BJ (cell line): ENCODE results near the gene SIK2. TPM values are rescaled to one million over a fixed set of nuclear protein-coding genes. Genes with fewer than 3 reads are reported as not detected.

Experiments
- CTCF ChIA-PET: fragments of 350-600 bp; formaldehyde crosslinking; extraction: SDS; loops from one replicate; lab custom pipeline; 2021; ENCODE audit warnings: antibody characterized with exemption, inconsistent platforms; lab: Yijun Ruan, JAX
- POLR2A ChIA-PET: fragments of 300-600 bp; sonication (Branson Sonifier 250); formaldehyde crosslinking; extraction: SDS; loops from one replicate; lab custom pipeline; 2021; ENCODE audit warnings: antibody characterized with exemption; lab: Charles Lee
- DNase-seq: peaks from one replicate; pipeline ENCODE4 v3.0.0-alpha.2; 2011; ENCODE audit warnings: low read depth
- H3K27me3 ChIP-seq: 2 replicates; pipeline ENCODE4 v1.6.0; 2011; ENCODE audit warnings: low read length; ENCODE audit not compliant: control insufficient read depth, insufficient read depth
- H3K36me3 ChIP-seq: 2 replicates; pipeline ENCODE4 v1.5.1; 2011; ENCODE audit warnings: low read length; ENCODE audit not compliant: control insufficient read depth, insufficient read depth
- H3K4me3 ChIP-seq: 2 replicates; pipeline ENCODE4 v1.5.1; 2011; ENCODE audit warnings: low read depth, mild to moderate bottlenecking, control low read depth, low read length
- CTCF ChIP-seq: IDR thresholded peaks from 2 replicates; pipeline ENCODE4 v1.5.1; 2011; ENCODE audit warnings: low read depth, mild to moderate bottlenecking, control low read depth, inconsistent platforms, low read length, moderate library complexity; ENCODE audit not compliant: insufficient read depth
- polyA plus RNA-seq: library from polyadenylated mRNA; depleted of rRNA; stranded (reverse); fragments of >200 nt; gene quantifications from 2 replicates; pipeline ENCODE4 v1.2.3, GENCODE V29; 2011

The SIK2 gene
- polyA plus RNA-seq, 1 experiment: 24.2 TPM

GRCh38 chr11:111733611-111734088 is 131.4 kb downstream of the SIK2 start:
- Histone ChIP-seq H3K27me3 (no peaks in the 10 kb centered on the region), H3K4me3 (no peak overlapping the region), H3K36me3 (peaks cover 1% of the 10 kb centered on the region)
- CTCF ChIA-PET: interaction anchor here (0.9 to 2.4 kb wide), 2 partner anchors 43 to 1512 kb away, joined by 3 to 8 read pairs; no protein-coding TSS in a partner anchor
- POLR2A ChIA-PET: interaction anchor here (0.6 kb wide), 2 partner anchors 100 to 637 kb away, joined by 3 read pairs; no protein-coding TSS in a partner anchor
- DNase-seq: no peak
- no peak for TF ChIP-seq CTCF

- no peaks in the 10 kb centered on the region for H3K27me3 ChIP-seq
- ChIA-PET CTCF (interaction anchor here (0.6 to 2.4 kb wide), 7 partner anchors 9 to 168 kb away, joined by 3 to 8 read pairs (median 3); no protein-coding TSS in a partner anchor), POLR2A (no interaction called here)
- no peak for TF ChIP-seq CTCF
- no peak for DNase-seq
- H3K4me3 ChIP-seq: no peak overlapping the region
- H3K36me3 ChIP-seq: peaks cover 1% of the 10 kb centered on the region
These were observed 132.1 kb downstream of the SIK2 start for GRCh38 chr11:111734101-111734953.

- ChIA-PET CTCF (interaction anchor here (0.6 to 1.3 kb wide), 6 partner anchors 9 to 169 kb away, joined by 3 to 4 read pairs (median 3); no protein-coding TSS in a partner anchor), POLR2A (no interaction called here)
- no peak overlapping the region for H3K4me3 ChIP-seq
- no peaks in the 10 kb centered on the region for H3K27me3 ChIP-seq
- H3K36me3 ChIP-seq: peaks cover 1% of the 10 kb centered on the region
- TF ChIP-seq CTCF: no peak
- no peak for DNase-seq
These were observed 132.7 kb downstream of the SIK2 start for GRCh38 chr11:111734954-111735261.

GRCh38 chr11:111735262-111736116 is 133.2 kb downstream of the SIK2 start:
- POLR2A ChIA-PET: no interaction called here
- TF ChIP-seq CTCF: 0 out of 2 replicates have a peak, but pooled peaks have one; percentile 7
- H3K36me3 ChIP-seq: peaks cover 1% of the 10 kb centered on the region
- H3K4me3 ChIP-seq: peak overlapping the region; percentile 14
- CTCF ChIA-PET: interaction anchor here (0.6 to 1.3 kb wide), 6 partner anchors 8 to 170 kb away, joined by 3 to 4 read pairs (median 3); no protein-coding TSS in a partner anchor
- peak; percentile 94 for DNase-seq
- no peaks in the 10 kb centered on the region for H3K27me3 ChIP-seq
